NCI-H510A treated with DMSO at 0.1 percent for 48 hours (cell line): Measurements from ENCODE around the gene MPHOSPH8.
"Not testable (repeated sequence)": the region's sequence is repeated elsewhere in the genome, so short reads cannot be mapped to it uniquely, and the experiment has no call there.

Experiments
- DNase-seq: peaks from one replicate; lab custom pipeline; 2025; lab: John Stamatoyannopoulos, UW

Gene MPHOSPH8

GRCh38 chr13:19681517-19681916 lies 48.1 kb downstream of the MPHOSPH8 start:
- DNase-seq, result no peak

DNA sequence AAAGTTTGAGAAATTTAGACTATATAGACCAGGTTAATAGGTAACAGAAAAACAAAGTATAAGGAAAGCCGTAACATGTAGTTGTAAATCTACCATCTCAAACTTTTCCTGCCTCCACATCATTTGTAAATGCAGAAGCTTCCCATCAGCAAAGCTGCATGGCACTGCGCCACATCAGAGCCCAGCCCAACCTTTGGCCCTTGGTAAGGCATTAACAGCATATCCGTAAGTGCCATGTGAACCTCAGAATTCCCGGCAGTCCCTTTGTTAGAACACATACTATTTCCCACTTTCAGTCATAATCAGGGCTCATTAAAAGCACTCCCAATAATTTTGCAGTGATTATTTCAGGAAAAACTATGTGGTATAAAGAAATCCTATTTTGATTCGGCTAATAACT lies 51.6 kb downstream of the MPHOSPH8 start:
- no peak for DNase-seq

DNA sequence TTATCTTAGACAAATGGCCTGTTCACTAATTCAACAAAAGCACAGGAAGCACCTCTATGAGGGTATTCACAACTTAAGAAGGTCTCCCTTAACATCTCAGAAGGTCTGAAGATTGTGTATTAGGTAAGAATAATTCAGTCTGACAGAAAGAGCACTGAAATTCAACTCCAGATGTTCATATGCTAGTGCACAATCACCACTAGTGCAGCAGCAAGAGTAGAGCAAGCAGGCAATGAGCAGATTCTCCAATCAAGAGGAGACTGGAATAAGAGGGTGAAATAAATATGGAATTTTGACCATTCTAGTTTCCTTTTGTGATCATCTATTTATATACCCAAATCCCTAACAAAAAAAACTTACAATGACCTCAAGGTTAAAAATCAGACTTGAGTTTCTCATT lies 52.0 kb downstream of the MPHOSPH8 start:
- DNase-seq, result no peak

DNA sequence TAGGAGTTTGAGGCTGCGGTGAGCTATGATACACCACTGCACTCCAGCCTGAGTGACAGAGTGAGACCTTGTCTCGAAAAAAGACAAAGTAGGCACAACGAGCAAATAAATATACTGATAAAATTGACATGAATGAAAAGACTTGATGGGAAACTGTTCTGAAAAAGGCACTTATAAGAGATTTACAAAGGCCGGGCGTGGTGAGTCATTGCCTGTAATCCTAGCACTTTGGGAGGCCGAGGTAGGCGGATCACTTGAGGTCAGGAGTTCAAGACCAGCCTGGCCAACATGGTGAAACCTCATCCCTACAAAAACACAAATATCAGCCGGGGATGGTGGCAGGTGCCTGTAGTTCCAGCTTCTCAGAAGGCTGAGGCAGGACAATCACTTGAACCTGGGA lies 58.0 kb downstream of the MPHOSPH8 start:
- DNase-seq, result not testable (repeated sequence)

- no peak for DNase-seq
Measured at GRCh38 chr13:19695428-19695827, 62.0 kb downstream of the MPHOSPH8 start.

DNA sequence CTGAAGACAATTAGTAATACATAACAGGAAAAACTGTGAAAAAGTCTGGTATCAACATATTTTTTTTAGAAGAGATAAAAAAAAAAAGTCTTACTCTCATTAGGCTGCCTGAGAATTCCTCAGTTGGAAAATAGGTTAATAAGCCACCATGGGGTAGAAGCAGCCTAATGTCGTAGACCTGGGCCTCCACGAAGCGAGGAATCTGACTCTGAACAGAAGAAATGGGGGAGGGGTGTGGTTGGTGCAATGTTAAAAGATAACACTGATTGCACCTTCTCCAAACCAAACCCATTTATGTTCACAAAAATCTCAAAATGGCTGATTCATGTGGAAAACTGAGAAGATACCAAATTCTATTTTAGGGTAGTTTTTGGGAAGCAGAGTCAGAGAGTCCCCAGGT lies 62.4 kb downstream of the MPHOSPH8 start:
- DNase-seq, result no peak

DNA sequence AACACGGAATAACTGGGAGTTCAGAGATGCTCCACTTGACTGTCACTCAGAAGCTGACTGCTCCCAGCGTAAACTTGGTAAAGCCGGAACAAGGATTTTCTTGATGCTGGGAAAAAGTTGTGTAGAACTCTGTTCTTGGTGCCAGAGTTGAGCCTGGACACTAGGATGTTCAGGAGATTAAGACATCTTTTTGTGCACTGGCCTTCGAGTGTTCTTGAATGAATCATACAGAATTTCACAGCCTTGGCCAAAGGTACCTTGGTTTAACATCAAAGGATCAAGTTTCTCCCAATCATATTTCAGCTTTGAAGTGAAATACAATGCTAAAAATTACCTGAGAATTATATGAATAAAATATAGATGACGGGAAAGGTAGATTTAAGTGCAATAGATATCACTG lies 67.5 kb downstream of the MPHOSPH8 start:
- DNase-seq, result not testable (repeated sequence)

DNA sequence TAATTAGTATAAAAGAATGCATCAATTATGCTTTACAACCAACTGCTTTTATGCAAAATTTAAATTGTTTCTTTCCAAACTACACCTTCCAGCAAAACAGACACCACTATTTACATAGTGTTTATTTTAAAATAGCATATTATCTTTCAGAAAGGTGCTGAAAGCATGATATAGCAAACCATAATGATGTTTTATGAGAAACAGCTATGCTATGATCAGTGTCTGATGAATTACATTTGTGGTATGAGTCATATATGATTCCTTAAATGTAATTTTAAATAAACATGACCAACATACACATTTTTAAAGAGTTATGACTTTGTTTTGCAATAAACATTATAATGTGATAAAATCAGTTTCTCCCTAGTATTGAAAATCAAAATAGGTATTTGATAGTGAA lies 68.2 kb downstream of the MPHOSPH8 start:
- DNase-seq, result not testable (repeated sequence)

- not testable (repeated sequence) for DNase-seq
Measured at GRCh38 chr13:19704256-19704655, 70.8 kb downstream of the MPHOSPH8 start.

DNA sequence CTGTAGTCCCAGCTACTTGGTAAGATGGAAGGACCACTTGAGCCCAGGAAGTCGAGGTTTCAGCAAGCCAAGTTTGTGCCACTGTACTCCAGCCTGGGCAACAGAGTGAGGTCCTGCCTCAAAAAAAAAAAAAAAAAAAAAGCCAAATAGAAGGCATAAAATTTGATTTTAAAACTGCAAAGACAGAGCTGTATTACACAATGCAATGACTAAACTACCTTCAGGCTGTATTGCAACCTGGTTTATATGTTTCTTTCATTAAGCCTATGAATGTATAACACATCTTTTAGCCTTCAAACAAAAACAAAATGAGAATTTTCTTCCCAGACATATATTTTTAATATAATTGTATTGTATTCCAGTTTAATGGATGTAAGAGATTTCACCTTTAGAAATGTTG lies 75.6 kb downstream of the MPHOSPH8 start:
- not testable (repeated sequence) for DNase-seq

DNA sequence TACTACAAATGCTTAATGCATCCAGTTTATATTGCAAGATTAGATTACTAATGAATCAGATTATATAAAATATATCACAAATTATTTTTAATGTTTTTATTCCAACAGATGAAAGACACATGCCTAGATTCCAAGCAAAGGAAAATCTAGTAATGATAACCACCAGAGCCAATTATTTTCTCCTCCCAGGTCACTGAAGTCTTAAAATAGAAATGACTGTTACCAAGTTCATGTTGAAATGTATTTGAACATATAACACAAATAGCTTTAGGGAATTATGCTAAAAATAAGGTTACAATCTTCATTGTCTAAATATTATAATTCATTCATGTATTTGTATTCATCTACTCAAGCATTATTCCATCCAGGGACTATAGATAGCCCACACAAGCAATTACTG lies 76.3 kb downstream of the MPHOSPH8 start:
- not testable (repeated sequence) for DNase-seq

- DNase-seq, result no peak
Measured at GRCh38 chr13:19713186-19713965, 79.9 kb downstream of the MPHOSPH8 start.

- DNase-seq, result no peak
Measured at GRCh38 chr13:19720039-19720438, 86.6 kb downstream of the MPHOSPH8 start.
